Stimulated activated CD4-positive, alpha-beta T cell treated with anti-CD3 and anti-CD28 coated beads, Interleukin-15, amount 100 ng/mL, for 24 hours (primary cell): Measurements from ENCODE around the gene TEPSIN.

Experiments
- DNase-seq: peaks from one replicate; pipeline ENCODE4 v3.0.0-alpha.2; 2020

TEPSIN gene

GRCh38 chr17:81238815-81239713, at the start of gene TEPSIN, which contains the start of gene NDUFAF8:
TSS of gene TEPSIN (minus strand) at chr17:81239055. CDS start at chr17:81239033, 22 bp downstream.
TSS of gene NDUFAF8 (plus strand) at chr17:81239318. CDS start at chr17:81239364, 46 bp downstream.
- DNase-seq: peak; percentile 96

GRCh38 chr17:81287741-81288430, 49.0 kb upstream of the TEPSIN start:
- DNase-seq: no peak

GRCh38 chr17:81287152-81287551, 48.3 kb upstream of the TEPSIN start:
- no peak for DNase-seq

- no peak for DNase-seq
These were observed 47.8 kb upstream of the TEPSIN start for GRCh38 chr17:81286491-81287145.

- DNase-seq: no peak
These were observed 47.0 kb upstream of the TEPSIN start for GRCh38 chr17:81285894-81286293.

- peak; percentile 81 for DNase-seq
These were observed 46.5 kb upstream of the TEPSIN start for GRCh38 chr17:81285179-81285878.

- no peak for DNase-seq
These were observed 44.0 kb upstream of the TEPSIN start for GRCh38 chr17:81282876-81283275.

- no peak for DNase-seq
These were observed 43.3 kb upstream of the TEPSIN start for GRCh38 chr17:81282141-81282540.

- DNase-seq: no peak
These were observed 41.7 kb upstream of the TEPSIN start for GRCh38 chr17:81280571-81280970.

GRCh38 chr17:81279278-81280275, 40.7 kb upstream of the TEPSIN start:
- no peak for DNase-seq

GRCh38 chr17:81278831-81279230, 40.0 kb upstream of the TEPSIN start:
- DNase-seq: no peak

- no peak for DNase-seq
These were observed 39.3 kb upstream of the TEPSIN start for GRCh38 chr17:81277946-81278693.

GRCh38 chr17:81277421-81277820, 38.6 kb upstream of the TEPSIN start:
- DNase-seq: no peak

GRCh38 chr17:81276781-81277180, 37.9 kb upstream of the TEPSIN start:
- no peak for DNase-seq

- DNase-seq: no peak
These were observed 35.6 kb upstream of the TEPSIN start for GRCh38 chr17:81274471-81274855.

- DNase-seq: no peak
These were observed 35.0 kb upstream of the TEPSIN start for GRCh38 chr17:81273698-81274470.

- no peak for DNase-seq
These were observed 33.8 kb upstream of the TEPSIN start for GRCh38 chr17:81272616-81273015.

- DNase-seq: no peak
These were observed 32.4 kb upstream of the TEPSIN start for GRCh38 chr17:81271226-81271625.

- DNase-seq: no peak
These were observed 31.4 kb upstream of the TEPSIN start for GRCh38 chr17:81270279-81270678.
